Upper lobe of right lung (tissue), 1 donor: ENCODE measurements around the gene PPP1R16B. TPM values are rescaled to one million over a fixed set of nuclear protein-coding genes. Genes with fewer than 3 reads are reported as not detected.

ENCODE experiments used
- ATAC-seq: fragments of 200-7000 bp; cut with Tn5 transposase; one replicate; pipeline ENCODE4 v1.9.1; 2020; ENCODE audit warnings: mild to moderate bottlenecking, moderate library complexity
- DNase-seq: peaks from one replicate; pipeline ENCODE4 v3.0.0-alpha.2; 2020
- H3K27ac ChIP-seq: fragments of 200-600 bp; one replicate; pipeline ENCODE4 v1.8.0; 2022
- H3K27me3 ChIP-seq: fragments of 200-600 bp; one replicate; pipeline ENCODE4 v1.8.0; 2022; ENCODE audit warnings: mild to moderate bottlenecking
- H3K36me3 ChIP-seq: fragments of 200-600 bp; one replicate; pipeline ENCODE4 v1.8.0; 2022
- H3K4me1 ChIP-seq: fragments of 200-600 bp; one replicate; pipeline ENCODE4 v1.8.0; 2022
- H3K4me3 ChIP-seq: fragments of 200-600 bp; one replicate; pipeline ENCODE4 v1.8.0; 2022; ENCODE audit warnings: mild to moderate bottlenecking
- H3K9me3 ChIP-seq: fragments of 200-600 bp; one replicate; pipeline ENCODE4 v1.8.0; 2022
- CTCF ChIP-seq: fragments of 200-600 bp; IDR thresholded peaks from one replicate; pipeline ENCODE4 v1.8.0; 2022; ENCODE audit warnings: antibody characterized with exemption
- intact Hi-C: fragments of 100-400 bp; cut with DNase I; formaldehyde crosslinking; loops from one replicate; pipeline ENCODE4 v1.11.0; 2022
- total RNA-seq: library from RNA; stranded (reverse); fragmentation: NEBNext Ultra II Directional; extraction: Animal tissue kit (Norgen Biotek cat#: 25700); gene quantifications from one replicate; pipeline ENCODE4 v1.2.1, GENCODE V29; 2021
- donor health status: DM: no; HTN: yes; CAD: no; lungs with severe emphysema.

PPP1R16B gene
- total RNA-seq, 1 donor from 2014 or later, result 22.1 TPM

GRCh38 chr20:38962044-38962927 is 156.8 kb downstream of the PPP1R16B start, which contains the start of gene DHX35:
DHX35 (plus strand) TSS chr20:38962344; CDS start chr20:38962368, 24 bp downstream.
- intact Hi-C loops, result no loop called here
- DNase-seq (peak; percentile 100), ATAC-seq (peak; percentile 100)
- H3K27ac ChIP-seq, result peak within 1 kb of the TSS; percentile 92
- peak within 1 kb of the TSS; percentile 97 for H3K4me3 ChIP-seq
- no peaks in the 10 kb centered on the region for H3K9me3 ChIP-seq
- no peaks in the 10 kb centered on the region for H3K27me3 ChIP-seq
- TF ChIP-seq CTCF, result peak; percentile 3
- H3K4me1 ChIP-seq, result peaks cover 6% of the 10 kb centered on the region
- no peaks in the 10 kb centered on the region for H3K36me3 ChIP-seq

GRCh38 chr20:38962928-38963401 is 157.5 kb downstream of the PPP1R16B start:
- no peak for DNase-seq
- TF ChIP-seq CTCF, result no peak
- no peaks in the 10 kb centered on the region for H3K36me3 ChIP-seq
- H3K4me3 ChIP-seq, result peak overlapping the region; percentile 97
- intact Hi-C loops, result no loop called here
- H3K27ac ChIP-seq, result no peak overlapping the region
- no peak for ATAC-seq
- H3K27me3 ChIP-seq, result no peaks in the 10 kb centered on the region
- H3K4me1 ChIP-seq, result peaks cover 6% of the 10 kb centered on the region
- no peaks in the 10 kb centered on the region for H3K9me3 ChIP-seq

- H3K4me1 ChIP-seq, result peaks cover 6% of the 10 kb centered on the region
- no peak for TF ChIP-seq CTCF
- no peaks in the 10 kb centered on the region for H3K27me3 ChIP-seq
- H3K27ac ChIP-seq, result no peak overlapping the region
- H3K9me3 ChIP-seq, result no peaks in the 10 kb centered on the region
- ATAC-seq (no peak), DNase-seq (no peak)
- intact Hi-C loops, result no loop called here
- no peak overlapping the region for H3K4me3 ChIP-seq
- H3K36me3 ChIP-seq, result no peaks in the 10 kb centered on the region
Measured at GRCh38 chr20:38963745-38964144, 158.2 kb downstream of the PPP1R16B start.

GRCh38 chr20:38965264-38965663 is 159.8 kb downstream of the PPP1R16B start:
- no peak for TF ChIP-seq CTCF
- intact Hi-C loops, result no loop called here
- Histone ChIP-seq H3K27me3 (no peaks in the 10 kb centered on the region), H3K4me3 (no peak overlapping the region), H3K27ac (no peak overlapping the region), H3K4me1 (peaks cover 6% of the 10 kb centered on the region), H3K36me3 (peaks cover 13% of the 10 kb centered on the region), H3K9me3 (no peaks in the 10 kb centered on the region)
- ATAC-seq (no peak), DNase-seq (no peak)

GRCh38 chr20:38968090-38968489 is 162.6 kb downstream of the PPP1R16B start:
- H3K9me3 ChIP-seq, result no peaks in the 10 kb centered on the region
- no peak overlapping the region for H3K4me3 ChIP-seq
- TF ChIP-seq CTCF, result no peak
- H3K36me3 ChIP-seq, result peaks cover 33% of the 10 kb centered on the region
- intact Hi-C loops, result no loop called here
- peaks cover 2% of the 10 kb centered on the region for H3K4me1 ChIP-seq
- DNase-seq (no peak), ATAC-seq (no peak)
- no peak overlapping the region for H3K27ac ChIP-seq
- no peaks in the 10 kb centered on the region for H3K27me3 ChIP-seq
